Stimulated activated CD8-positive, alpha-beta memory T cell treated with anti-CD3 and anti-CD28 coated beads, Interleukin-15, amount 100 ng/mL, for 48 hours (primary cell): ENCODE results near the gene MBD2.
"Not testable (repeated sequence)": the region's sequence is repeated elsewhere in the genome, so short reads cannot be mapped to it uniquely, and the experiment has no call there.

ENCODE experiments used
- DNase-seq, 2 donors: peaks; one replicate each; pipeline ENCODE4 v3.0.0-alpha.2; 2020; ENCODE audit warnings: low read depth in 2 of 2

The MBD2 gene, protein sequence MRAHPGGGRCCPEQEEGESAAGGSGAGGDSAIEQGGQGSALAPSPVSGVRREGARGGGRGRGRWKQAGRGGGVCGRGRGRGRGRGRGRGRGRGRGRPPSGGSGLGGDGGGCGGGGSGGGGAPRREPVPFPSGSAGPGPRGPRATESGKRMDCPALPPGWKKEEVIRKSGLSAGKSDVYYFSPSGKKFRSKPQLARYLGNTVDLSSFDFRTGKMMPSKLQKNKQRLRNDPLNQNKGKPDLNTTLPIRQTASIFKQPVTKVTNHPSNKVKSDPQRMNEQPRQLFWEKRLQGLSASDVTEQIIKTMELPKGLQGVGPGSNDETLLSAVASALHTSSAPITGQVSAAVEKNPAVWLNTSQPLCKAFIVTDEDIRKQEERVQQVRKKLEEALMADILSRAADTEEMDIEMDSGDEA

GRCh38 chr18:54224379-54225014 lies at the start of gene MBD2:
Gene MBD2 (minus strand): TSS chr18:54224669. CDS start chr18:54224559, 110 bp downstream.
- DNase-seq: peak; percentile 92 to 94

DNA sequence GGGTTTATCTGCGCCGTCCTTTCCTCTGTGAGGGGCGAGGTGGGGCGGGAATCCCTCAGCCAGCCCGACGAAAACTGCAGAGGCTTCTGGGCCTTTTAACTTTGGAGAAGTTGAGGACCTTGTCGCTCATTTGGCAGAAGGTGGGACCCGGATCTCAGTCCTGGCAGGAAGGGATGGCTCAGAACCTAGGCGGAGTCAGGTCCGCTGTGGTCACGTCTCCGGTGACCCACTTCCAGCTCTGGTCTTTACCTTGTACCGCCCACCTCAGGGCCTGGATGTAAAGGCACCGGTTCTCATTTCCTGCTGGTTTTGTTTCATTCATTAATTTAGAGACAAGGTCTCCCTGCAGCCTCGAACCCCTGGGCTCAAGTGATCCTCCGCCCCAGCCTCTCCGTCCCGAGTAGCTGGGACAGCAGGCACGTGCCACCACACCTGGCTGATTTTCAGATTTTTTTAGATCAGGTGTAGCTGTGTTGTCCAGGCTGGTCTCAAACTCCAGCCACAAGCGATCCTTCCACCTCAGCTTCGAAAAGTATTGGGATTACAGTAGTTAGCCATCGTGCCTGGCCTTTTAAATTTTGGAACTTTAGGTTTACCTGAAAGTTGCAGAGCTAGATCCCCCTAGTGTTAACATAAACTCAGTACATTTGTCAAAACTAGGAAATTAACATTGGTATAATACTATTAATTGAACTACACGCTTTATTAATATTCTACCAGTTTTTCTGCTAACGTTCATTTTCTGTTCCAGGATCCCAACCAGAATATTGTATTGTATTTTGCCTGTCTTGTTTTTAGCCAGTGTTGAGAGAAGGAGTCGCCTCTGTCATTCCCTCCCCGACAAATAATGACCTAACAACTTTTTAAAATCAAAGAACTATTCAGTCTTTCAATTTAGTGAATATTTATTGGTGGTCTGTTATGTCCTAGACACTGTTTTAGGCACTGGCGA lies 45.7 kb upstream of the MBD2 start:
- DNase-seq: peak; percentile 47 to 65

DNA sequence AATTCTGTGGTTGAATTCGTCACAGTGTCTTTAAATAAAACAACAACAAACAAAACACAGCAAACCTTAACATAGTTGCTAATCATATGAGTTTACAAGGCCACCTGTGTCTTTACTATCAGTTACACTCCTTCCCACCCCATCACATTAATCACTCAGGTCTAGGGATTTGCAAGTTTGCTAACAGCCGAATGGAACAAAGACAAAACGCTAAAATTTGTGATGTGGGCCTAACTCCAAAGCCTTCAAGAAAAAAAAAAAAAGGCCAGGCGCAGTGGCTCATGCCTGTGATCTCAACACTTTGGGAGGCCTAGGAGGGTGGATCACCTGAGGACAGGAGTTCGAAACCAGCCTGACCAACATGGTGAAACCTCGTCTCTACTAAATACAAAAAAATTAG lies 44.3 kb upstream of the MBD2 start:
- no peak for DNase-seq

- DNase-seq: no peak
Measured at GRCh38 chr18:54267701-54268100, 43.2 kb upstream of the MBD2 start.

DNA sequence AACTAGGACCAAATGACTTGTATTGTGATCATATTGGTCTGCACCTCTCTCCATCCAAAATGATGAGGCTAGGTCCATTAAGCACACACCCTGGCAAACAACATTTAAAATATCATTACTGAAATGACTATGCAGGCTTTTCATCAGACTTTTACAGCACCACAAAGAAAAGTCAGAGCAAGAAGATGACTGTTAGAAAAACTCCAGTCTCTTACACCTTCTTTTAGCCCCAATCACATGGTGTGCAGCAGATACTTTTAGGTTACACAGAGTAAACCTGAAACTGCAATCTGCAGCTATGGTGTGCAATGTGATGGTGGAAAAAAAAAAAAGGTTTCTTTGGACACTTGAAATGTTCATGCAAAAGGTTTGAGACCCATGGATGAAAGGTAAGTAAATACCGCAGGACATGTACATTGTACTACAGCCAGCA lies 39.5 kb upstream of the MBD2 start:
- no peak for DNase-seq

- DNase-seq: peak; percentile 44 to 52
Measured at GRCh38 chr18:54261894-54262293, 37.4 kb upstream of the MBD2 start.

- DNase-seq: peak in 1 of 2 donors; percentile 19
Measured at GRCh38 chr18:54260396-54261072, 36.1 kb upstream of the MBD2 start.

DNA sequence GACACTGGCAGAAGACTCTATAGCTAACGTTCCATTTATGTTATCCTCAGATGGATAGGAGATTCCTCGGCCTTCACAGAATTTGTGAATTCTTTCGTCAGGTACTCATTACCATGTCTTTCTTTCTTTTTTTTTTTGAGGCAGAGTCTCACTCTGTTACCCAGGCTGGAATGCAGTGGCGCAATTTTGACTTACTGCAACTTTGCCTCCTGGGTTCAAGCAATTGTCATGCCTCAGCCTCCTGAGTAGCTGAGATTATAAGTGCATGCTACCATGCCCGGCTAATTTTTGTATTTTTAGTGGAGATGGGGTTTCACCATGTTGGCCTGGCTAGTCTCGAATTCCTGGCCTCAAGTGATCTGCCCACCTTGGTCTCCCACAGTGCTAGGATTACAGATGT lies 33.3 kb upstream of the MBD2 start:
- DNase-seq: not testable (repeated sequence)

- no peak for DNase-seq
Measured at GRCh38 chr18:54257015-54257414, 32.5 kb upstream of the MBD2 start.

DNA sequence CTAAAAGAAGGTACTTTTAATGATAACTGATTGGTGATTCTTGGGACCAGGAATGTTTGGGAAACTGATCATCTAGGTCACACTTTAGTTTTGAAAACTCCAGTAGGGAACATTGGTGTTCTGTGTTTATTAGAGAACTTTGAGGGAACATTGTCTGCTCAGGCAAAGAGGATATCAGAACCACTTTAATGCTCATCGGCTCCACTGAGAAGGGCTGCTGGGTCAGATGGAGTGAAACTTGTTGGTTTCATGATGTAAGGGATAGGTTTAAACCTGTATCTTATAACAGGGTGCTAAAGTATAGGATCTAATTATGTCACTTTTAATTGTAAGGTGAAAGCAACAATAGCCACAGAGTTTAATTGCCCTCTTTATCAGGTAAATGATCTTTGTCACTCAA lies 30.7 kb upstream of the MBD2 start:
- no peak for DNase-seq

GRCh38 chr18:54254265-54254758 lies 29.8 kb upstream of the MBD2 start:
- DNase-seq: no peak

- DNase-seq: no peak
Measured at GRCh38 chr18:54251606-54252390, 27.3 kb upstream of the MBD2 start.

- no peak for DNase-seq
Measured at GRCh38 chr18:54250846-54251261, 26.4 kb upstream of the MBD2 start.

DNA sequence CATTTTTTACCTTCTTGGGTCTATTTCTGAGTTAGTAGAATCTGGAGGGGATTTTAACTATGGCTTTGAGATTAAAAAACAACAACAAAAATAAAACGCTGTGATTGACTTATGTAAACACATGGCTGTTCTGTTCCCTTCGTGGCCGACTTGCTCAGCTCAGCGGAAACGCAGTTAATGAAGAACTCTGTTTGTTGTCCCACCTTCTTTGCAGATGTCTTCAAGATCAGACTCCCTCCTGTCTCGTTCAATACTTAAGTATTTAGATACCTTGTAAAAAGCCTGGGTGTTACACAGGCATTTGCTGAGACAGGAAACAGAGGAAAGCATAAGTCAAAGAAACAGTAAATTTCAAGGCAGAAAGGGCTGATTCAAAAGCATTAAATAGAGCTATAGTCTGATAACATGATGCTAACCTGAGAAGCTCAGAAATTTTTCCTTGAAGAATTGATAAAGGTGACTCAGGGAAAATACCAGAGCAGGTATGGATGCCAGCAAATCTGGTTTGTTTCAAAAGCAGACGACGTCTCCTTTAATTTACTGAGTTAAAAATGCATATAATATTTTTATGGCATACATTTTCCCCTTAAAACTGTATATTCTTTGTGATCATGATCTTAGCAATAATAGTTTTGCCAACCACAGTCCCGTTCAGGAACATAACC lies 23.2 kb upstream of the MBD2 start:
- DNase-seq: no peak

DNA sequence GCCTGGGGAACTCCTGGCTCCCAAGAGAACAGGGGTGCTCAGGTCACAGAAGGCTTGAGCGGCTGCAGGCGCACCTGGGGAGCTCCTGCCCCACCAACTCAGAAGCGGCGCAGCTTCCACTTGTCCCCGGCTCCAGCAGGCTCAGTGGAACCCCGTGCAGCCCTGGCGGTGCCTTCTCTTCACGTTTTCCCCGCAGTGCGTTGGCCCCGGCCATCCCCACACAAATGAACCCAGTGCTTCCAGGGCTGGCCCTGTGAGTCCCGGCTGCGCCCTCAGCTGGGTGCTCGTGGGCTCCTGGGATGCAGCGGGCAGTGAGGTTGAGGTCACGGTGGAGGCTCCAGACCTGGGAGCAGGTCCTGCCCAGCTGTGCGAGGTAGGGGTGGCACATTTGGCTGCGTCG lies 17.9 kb upstream of the MBD2 start:
- DNase-seq: no peak

DNA sequence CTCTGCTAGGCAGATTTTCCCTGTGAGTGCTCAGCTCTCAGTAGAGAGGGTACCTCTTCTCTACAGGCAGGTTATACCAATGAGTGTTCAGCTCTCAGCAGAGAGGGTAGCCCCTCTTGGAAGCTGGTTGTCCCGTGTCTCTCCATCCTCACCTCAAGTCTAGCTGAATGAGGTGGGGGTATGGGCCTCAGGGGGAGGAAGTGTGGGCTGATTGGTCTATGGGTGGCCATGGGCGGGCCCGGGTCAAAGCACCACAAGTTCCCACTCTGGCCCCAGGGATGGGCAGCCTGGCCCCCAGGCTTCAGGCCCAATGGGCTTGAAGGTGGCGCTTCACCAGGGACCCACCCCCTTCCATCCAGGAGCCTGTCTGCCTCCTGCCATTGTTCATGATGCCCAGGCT lies 17.0 kb upstream of the MBD2 start:
- no peak for DNase-seq

DNA sequence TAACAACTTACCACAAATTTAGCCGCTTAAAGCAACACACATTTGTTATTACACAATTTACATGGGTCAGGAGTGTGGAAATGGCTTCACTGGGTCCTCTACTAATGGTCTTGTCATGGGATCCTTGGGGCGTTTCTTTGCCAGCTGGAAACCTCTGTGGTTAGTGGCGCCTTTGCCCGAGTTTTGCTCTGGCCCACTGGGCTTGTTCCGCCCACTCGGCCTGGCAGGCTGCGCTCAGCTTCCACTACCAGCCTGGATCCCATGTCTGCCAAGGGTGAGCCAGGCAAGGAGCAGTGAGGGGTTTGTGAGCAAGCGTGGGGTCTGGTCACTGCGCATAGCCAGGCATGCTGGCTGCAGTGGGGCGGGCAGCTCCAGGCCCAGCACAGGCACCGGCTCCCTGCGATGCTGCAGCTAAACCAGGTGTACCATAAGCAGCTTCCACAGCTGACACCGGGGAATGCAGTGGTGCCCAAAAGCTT lies 16.2 kb upstream of the MBD2 start:
- no peak for DNase-seq

GRCh38 chr18:54239601-54240000 lies 15.1 kb upstream of the MBD2 start:
- DNase-seq: no peak

GRCh38 chr18:54239091-54239490 lies 14.6 kb upstream of the MBD2 start:
- no peak for DNase-seq
